HL-60 (cell line): Measurements from ENCODE around the gene C16orf86.

Experiments
- CTCF ChIP-seq: IDR thresholded peaks from one replicate; pipeline ENCODE4 v1.5.1; 2011; ENCODE audit warnings: low read length, control low read depth, inconsistent platforms; ENCODE audit not compliant: insufficient read depth
- POLR2AphosphoS5 ChIP-seq: IDR thresholded peaks from 2 replicates; pipeline ENCODE4 v1.6.1; 2012; ENCODE audit warnings: low read depth
- REST ChIP-seq: IDR thresholded peaks from 2 replicates; pipeline ENCODE4 v1.6.1; 2012; ENCODE audit warnings: low read depth; ENCODE audit not compliant: insufficient replicate concordance
- SPI1 ChIP-seq: IDR thresholded peaks from 2 replicates; pipeline ENCODE4 v1.6.1; 2012; ENCODE audit warnings: low read depth, mild to moderate bottlenecking, borderline replicate concordance

DNA sequence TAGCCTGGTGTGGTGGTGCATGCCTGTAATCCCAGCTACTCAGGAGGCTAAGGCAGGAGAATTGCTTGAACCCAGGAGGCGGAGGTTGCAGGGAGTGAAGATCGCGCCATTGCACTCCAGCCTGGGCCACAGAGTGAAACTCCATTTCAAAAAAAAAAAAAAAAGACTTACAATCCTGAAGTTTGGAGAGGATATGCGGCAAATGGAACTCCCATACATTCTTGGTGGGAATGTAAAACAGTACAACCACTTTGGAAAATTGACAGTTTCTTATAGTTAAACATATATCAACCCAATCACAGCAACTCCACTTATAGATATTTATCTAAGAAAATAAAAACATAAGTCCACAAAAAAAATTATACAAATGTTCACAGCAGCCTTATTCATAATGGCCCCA is 40.6 kb downstream of the C16orf86 start:
- TF ChIP-seq REST (no peak), CTCF (no peak), POLR2AphosphoS5 (no peak), SPI1 (no peak)
